HFF-Myc (cell line): ENCODE results near the gene NASP.

Source experiments
- DNase-seq: peaks from one replicate; pipeline ENCODE4 v3.0.0-alpha.2; 2011; ENCODE audit warnings: low read depth; ENCODE audit errors: extremely low read depth
- H3K4me3 ChIP-seq: replicated peaks from 2 replicates; pipeline ENCODE4 v1.5.1; 2011; ENCODE audit warnings: low read depth, mild to moderate bottlenecking, control low read depth, low read length
- CTCF ChIP-seq: IDR thresholded peaks from 2 replicates; pipeline ENCODE4 v1.5.1; 2012; ENCODE audit warnings: mild to moderate bottlenecking, low read depth, low read length, control low read depth; ENCODE audit errors: missing control alignments

The NASP gene

GRCh38 chr1:45660336-45660735 lies 76.5 kb downstream of the NASP start:
- no peak for DNase-seq
- no peak for TF ChIP-seq CTCF
- no peak overlapping the region for H3K4me3 ChIP-seq

GRCh38 chr1:45666836-45667235 lies 83.0 kb downstream of the NASP start:
- TF ChIP-seq CTCF, result no peak
- H3K4me3 ChIP-seq, result no peak overlapping the region
- DNase-seq, result no peak

GRCh38 chr1:45667321-45668111 lies 83.7 kb downstream of the NASP start:
- no peak for DNase-seq
- no peak overlapping the region for H3K4me3 ChIP-seq
- no peak for TF ChIP-seq CTCF
